ENCODE results near the gene YDJC. TPM values are rescaled to one million over a fixed set of nuclear protein-coding genes. Genes with fewer than 3 reads are reported as not detected.
"Not testable (repeated sequence)": the region's sequence is repeated elsewhere in the genome, so short reads cannot be mapped to it uniquely, and the experiment has no call there.

YDJC gene, protein sequence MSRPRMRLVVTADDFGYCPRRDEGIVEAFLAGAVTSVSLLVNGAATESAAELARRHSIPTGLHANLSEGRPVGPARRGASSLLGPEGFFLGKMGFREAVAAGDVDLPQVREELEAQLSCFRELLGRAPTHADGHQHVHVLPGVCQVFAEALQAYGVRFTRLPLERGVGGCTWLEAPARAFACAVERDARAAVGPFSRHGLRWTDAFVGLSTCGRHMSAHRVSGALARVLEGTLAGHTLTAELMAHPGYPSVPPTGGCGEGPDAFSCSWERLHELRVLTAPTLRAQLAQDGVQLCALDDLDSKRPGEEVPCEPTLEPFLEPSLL
- 10 to 100 TPM; 28.5 to 31.4 TPM for polyA plus RNA-seq

DNA sequence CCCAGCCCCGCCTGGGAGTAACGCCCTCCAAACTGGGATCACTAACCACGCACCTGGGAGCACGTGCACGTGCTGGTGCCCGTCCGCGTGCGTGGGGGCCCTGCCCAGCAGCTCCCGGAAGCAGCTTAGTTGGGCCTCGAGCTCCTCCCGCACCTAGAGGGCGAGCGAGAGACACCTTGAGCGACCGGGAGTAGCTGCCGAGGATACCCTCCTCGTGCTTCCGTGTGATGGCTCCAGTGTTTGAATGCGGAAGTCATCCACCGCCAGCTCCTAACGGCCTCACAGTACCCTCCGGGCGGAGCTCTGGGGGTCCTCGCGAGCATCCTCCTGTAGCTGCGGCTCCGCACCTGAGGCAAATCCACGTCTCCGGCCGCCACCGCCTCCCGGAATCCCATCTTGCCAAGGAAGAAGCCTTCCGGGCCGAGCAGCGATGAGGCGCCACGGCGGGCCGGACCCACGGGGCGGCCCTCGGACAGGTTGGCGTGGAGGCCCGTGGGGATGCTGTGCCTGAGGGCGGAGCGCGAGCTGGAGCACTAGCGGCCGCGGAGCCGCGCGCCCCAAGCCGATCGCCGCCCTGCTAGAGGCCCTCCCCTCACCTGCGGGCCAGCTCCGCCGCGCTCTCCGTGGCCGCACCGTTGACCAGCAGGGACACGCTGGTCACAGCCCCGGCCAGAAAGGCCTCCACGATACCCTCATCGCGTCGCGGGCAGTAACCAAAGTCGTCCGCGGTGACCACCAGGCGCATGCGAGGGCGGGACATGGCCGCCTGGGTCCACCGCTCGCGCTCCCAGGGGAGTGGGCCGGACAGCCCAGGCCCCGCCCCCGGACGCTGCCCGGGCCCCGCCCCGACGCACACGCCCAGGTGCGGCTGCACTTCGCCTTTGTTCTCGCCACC lies at the start of gene YDJC:
Gene YDJC, minus strand, starts transcription at position 768 of the 895 bp plus-strand sequence. Its CDS starts 8 bp downstream, at position 760.
- peak within 1 kb of the TSS; percentile 77 to 98 for H3K4me3 ChIP-seq (ENCODE audit: low read depth in 1 of 2, low read length in 2 of 2)
- H3K9me3 ChIP-seq (ENCODE audit: control insufficient read depth in 2 of 2, insufficient read depth in 1 of 2, low read depth in 1 of 2, low read length in 1 of 2): no peaks in the 10 kb centered on the region
- 1% methylated on average over 77 to 93 of the region's 93 CpGs for WGBS, 2 donors
- H3K27ac ChIP-seq (ENCODE audit: low read depth in 2 of 2, low read length in 1 of 2): peak within 1 kb of the TSS; percentile 69 to 72
- H3K27me3 ChIP-seq (ENCODE audit: control insufficient read depth in 1 of 2, insufficient read depth in 2 of 2, low read length in 2 of 2): no peaks in the 10 kb centered on the region
- H3K36me3 ChIP-seq (ENCODE audit: control insufficient read depth in 2 of 2, insufficient read depth in 2 of 2, low read length in 1 of 2): peaks cover 0 to 3% of the 10 kb centered on the region in 2 donors
- peaks cover 4 to 19% of the 10 kb centered on the region in 2 donors for H3K4me1 ChIP-seq (ENCODE audit: control insufficient read depth in 2 of 2, insufficient read depth in 2 of 2, low read length in 1 of 2)

DNA sequence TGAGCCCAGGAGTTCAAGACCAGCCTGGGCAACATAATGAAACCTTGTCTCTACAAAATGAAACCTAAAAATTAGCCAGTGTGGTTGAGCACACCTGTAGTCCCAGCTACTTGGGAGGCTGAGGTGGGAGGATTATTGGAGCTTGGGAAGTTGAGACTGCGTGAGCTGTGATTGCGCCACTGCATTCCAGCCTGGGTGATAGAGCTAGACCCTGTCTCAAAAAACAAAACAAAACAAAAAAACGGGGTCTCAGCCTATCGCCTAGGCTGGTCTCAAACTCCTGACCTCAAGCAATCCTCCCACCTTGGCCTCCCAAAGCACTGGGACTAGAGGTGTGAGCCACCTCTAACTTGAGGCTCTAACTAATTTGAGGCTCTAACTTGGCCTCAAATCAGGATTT lies 49.6 kb upstream of the YDJC start:
- no peaks in the 10 kb centered on the region for H3K9me3 ChIP-seq (ENCODE audit: control insufficient read depth in 2 of 2, insufficient read depth in 1 of 2, low read depth in 1 of 2, low read length in 1 of 2)
- H3K4me3 ChIP-seq (ENCODE audit: low read depth in 1 of 2, low read length in 2 of 2): no peak overlapping the region
- H3K27ac ChIP-seq (ENCODE audit: low read depth in 2 of 2, low read length in 1 of 2): no peak overlapping the region
- 82 to 97% methylated on average over 4 of the region's 4 CpGs for WGBS, 2 donors
- H3K4me1 ChIP-seq (ENCODE audit: control insufficient read depth in 2 of 2, insufficient read depth in 2 of 2, low read length in 1 of 2): no peaks in the 10 kb centered on the region
- no peaks in the 10 kb centered on the region for H3K27me3 ChIP-seq (ENCODE audit: control insufficient read depth in 1 of 2, insufficient read depth in 2 of 2, low read length in 2 of 2)
- H3K36me3 ChIP-seq (ENCODE audit: control insufficient read depth in 2 of 2, insufficient read depth in 2 of 2, low read length in 1 of 2): peaks cover 18 to 44% of the 10 kb centered on the region in 2 donors

DNA sequence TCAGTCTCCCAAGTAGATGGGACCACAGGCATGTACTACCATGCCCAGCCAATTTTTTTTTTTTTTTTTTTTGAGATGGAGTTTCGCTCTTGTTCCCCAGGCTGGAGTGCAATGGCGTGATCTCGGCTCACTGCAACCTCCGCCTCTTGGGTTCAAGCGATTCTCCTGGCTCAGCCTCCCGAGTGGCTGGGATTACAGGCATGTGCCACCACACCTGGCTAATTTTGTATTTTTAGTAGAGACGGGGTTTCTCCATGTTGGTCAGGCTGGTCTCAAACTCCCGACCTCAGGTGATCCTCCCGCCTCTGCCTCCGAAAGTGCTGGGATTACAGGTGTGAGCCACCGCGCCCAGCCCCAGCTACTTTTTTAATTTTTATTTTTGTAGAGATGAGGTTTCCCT lies 49.0 kb upstream of the YDJC start:
- H3K36me3 ChIP-seq (ENCODE audit: control insufficient read depth in 2 of 2, insufficient read depth in 2 of 2, low read length in 1 of 2): peaks cover 18 to 48% of the 10 kb centered on the region in 2 donors

DNA sequence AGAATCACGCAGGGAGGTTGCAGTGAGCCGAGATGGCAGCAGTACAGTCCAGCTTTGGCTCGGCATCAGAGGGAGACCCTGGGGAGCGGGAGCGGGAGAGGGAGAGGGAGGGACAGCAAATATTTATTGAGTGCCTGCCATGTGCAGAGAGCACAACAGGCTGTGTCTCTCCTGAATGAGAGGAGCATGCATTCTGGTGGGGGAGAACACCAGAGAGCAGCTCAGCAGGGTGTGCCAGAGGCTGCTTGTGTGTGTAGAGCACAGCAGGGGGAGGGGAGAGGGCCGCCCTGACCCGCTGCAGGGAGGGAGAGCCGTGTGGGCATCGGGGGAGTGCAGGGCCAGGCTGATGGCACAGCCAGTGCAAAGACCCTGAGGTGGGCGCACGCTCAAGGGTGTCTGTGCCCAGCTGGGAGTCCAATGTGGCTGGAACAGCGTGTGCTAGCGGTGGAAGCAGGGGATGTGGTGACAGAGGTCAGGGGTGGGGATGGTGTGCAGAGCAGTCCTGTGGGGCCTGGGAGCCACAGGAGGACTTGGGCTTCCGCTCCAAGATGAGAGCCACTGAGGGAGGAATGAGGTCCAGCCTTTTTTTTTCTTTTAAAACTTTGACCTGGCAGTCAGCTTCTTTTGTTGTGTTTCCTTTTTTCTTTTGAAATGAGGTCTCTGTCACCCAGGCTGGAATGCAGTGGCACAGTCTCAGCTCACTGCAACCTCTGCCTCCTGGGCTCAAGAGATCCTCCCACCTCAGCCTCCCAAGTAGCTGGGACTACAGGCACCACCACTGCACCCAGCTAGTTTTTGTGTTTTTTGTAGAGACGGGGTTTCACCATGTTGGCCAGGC lies 48.0 kb upstream of the YDJC start:
- Histone ChIP-seq H3K9me3 (ENCODE audit: control insufficient read depth in 2 of 2, insufficient read depth in 1 of 2, low read depth in 1 of 2, low read length in 1 of 2) (no peaks in the 10 kb centered on the region), H3K4me3 (ENCODE audit: low read depth in 1 of 2, low read length in 2 of 2) (no peak overlapping the region), H3K27me3 (ENCODE audit: control insufficient read depth in 1 of 2, insufficient read depth in 2 of 2, low read length in 2 of 2) (no peaks in the 10 kb centered on the region), H3K36me3 (ENCODE audit: control insufficient read depth in 2 of 2, insufficient read depth in 2 of 2, low read length in 1 of 2) (peaks cover 20 to 47% of the 10 kb centered on the region in 2 donors), H3K4me1 (ENCODE audit: control insufficient read depth in 2 of 2, insufficient read depth in 2 of 2, low read length in 1 of 2) (peaks cover 0 to 8% of the 10 kb centered on the region in 2 donors), H3K27ac (ENCODE audit: low read depth in 2 of 2, low read length in 1 of 2) (no peak overlapping the region)
- WGBS, 2 donors: 91 to 92% methylated on average over 15 of the region's 15 CpGs

More for the DNA sequence above, 49.0 kb upstream of the YDJC start:
- not testable (repeated sequence) for H3K27me3 ChIP-seq (ENCODE audit: control insufficient read depth in 1 of 2, insufficient read depth in 2 of 2, low read length in 2 of 2); H3K9me3 ChIP-seq (ENCODE audit: control insufficient read depth in 2 of 2, insufficient read depth in 1 of 2, low read depth in 1 of 2, low read length in 1 of 2); H3K27ac ChIP-seq (ENCODE audit: low read depth in 2 of 2, low read length in 1 of 2); H3K4me3 ChIP-seq (ENCODE audit: low read depth in 1 of 2, low read length in 2 of 2); H3K4me1 ChIP-seq (ENCODE audit: control insufficient read depth in 2 of 2, insufficient read depth in 2 of 2, low read length in 1 of 2)
- WGBS, 2 donors: 97% methylated on average over 11 to 12 of the region's 12 CpGs

DNA sequence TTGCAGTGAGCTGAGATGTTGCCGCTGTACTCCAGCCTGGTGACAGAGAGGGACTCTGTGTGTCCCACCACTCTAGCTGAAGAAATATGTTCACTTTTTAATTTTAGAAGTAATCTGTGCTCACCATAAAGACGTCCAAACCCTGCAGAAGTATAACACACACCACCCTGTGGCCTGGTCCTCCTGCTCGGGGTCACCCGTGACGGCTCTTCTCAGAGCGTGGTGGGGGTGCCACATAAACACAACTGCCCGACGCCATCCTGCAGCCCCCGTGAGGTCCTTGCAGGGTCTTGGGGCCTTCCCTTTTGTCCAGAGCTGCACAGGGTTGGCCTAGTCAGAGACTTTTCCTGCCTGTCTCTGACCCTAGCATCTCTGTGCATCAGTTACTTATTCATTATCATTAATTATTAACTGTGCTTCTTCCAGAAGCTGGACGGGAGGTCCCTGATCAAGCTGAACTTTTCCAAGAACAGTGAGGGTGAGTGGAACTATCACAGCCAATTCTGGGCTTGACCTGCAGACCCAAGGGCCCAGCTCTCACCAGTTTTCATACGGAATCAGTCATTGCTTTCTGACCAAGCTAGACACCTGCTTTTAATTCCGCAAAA lies 44.9 kb upstream of the YDJC start:
- Histone ChIP-seq H3K4me3 (ENCODE audit: low read depth in 1 of 2, low read length in 2 of 2) (no peak overlapping the region), H3K36me3 (ENCODE audit: control insufficient read depth in 2 of 2, insufficient read depth in 2 of 2, low read length in 1 of 2) (peaks cover 21 to 40% of the 10 kb centered on the region in 2 donors), H3K4me1 (ENCODE audit: control insufficient read depth in 2 of 2, insufficient read depth in 2 of 2, low read length in 1 of 2) (peaks cover 0 to 8% of the 10 kb centered on the region in 2 donors), H3K27ac (ENCODE audit: low read depth in 2 of 2, low read length in 1 of 2) (no peak overlapping the region), H3K27me3 (ENCODE audit: control insufficient read depth in 1 of 2, insufficient read depth in 2 of 2, low read length in 2 of 2) (no peaks in the 10 kb centered on the region), H3K9me3 (ENCODE audit: control insufficient read depth in 2 of 2, insufficient read depth in 1 of 2, low read depth in 1 of 2, low read length in 1 of 2) (no peaks in the 10 kb centered on the region)
- 94 to 95% methylated on average over 12 of the region's 12 CpGs for WGBS, 2 donors

DNA sequence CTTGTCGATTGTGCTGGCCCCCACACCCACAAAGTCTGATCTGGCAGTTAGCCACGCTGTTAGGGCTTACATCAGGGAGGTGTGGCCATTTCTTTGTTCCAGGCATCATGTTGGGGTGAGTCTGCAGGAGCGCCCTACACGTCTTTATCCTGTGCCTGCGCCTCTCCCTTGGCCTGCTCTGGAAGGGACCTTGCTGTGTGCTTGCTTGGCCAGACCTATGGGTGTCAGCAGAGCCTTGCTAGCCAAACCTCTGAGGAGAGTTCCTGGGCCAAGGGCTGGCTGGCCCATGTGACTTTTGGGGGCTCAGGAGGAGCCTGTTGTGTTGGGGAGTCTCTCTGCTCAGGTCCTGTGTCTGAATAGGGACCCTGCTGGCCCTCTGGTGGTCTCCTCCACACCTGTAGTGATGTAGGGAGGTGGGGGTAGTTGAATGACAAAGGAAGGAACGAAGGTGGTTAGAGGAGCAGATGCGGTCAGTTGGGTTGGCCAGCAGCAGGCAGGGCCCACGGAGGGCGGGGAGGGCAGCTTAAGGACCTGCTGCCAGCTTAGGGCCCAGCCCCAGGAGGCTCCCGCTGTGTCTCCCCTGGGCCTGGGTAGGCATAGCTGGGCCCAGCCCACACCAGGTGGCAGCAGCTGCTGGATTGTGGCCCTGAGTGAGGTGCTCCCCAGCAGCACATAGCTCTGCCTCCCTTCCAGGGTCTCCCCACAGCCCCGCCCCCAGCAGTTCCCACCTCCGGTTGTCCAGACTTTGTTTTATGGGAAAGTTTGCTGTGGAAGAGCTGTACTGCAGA lies 43.9 kb upstream of the YDJC start:
- Histone ChIP-seq H3K9me3 (ENCODE audit: control insufficient read depth in 2 of 2, insufficient read depth in 1 of 2, low read depth in 1 of 2, low read length in 1 of 2) (no peaks in the 10 kb centered on the region), H3K4me3 (ENCODE audit: low read depth in 1 of 2, low read length in 2 of 2) (no peak overlapping the region), H3K27me3 (ENCODE audit: control insufficient read depth in 1 of 2, insufficient read depth in 2 of 2, low read length in 2 of 2) (no peaks in the 10 kb centered on the region), H3K4me1 (ENCODE audit: control insufficient read depth in 2 of 2, insufficient read depth in 2 of 2, low read length in 1 of 2) (peaks cover 0 to 8% of the 10 kb centered on the region in 2 donors), H3K27ac (ENCODE audit: low read depth in 2 of 2, low read length in 1 of 2) (peak overlapping the region; percentile 66 to 87), H3K36me3 (ENCODE audit: control insufficient read depth in 2 of 2, insufficient read depth in 2 of 2, low read length in 1 of 2) (peaks cover 21 to 40% of the 10 kb centered on the region in 2 donors)
- 85 to 86% methylated on average over 12 of the region's 12 CpGs for WGBS, 2 donors

DNA sequence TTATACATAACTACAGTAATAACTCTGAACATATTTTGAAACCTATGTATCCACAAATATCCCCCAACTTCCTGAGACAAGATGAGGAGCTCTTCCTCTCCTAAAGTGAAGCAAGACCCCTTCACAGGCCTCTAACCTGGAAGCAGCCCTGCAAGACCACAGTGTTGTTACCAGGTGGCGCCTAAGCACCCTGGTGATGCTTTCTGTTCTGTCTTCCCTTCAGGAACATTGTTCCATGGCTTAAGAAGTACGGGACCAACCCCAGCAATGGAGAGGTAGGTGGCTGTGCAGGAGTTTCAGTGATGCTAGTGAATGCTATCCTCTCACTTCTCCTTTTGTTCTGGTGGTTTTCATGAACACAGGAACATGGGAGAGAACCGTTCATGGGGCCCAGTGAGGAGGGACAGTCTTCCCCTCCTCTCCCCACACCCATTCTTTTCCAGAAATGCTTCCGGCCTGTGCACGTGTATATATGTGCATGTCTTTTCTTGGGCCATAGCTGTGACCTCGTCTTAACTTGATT lies 42.3 kb upstream of the YDJC start:
- Histone ChIP-seq H3K4me1 (ENCODE audit: control insufficient read depth in 2 of 2, insufficient read depth in 2 of 2, low read length in 1 of 2) (peaks cover 0 to 8% of the 10 kb centered on the region in 2 donors), H3K27me3 (ENCODE audit: control insufficient read depth in 1 of 2, insufficient read depth in 2 of 2, low read length in 2 of 2) (no peaks in the 10 kb centered on the region), H3K9me3 (ENCODE audit: control insufficient read depth in 2 of 2, insufficient read depth in 1 of 2, low read depth in 1 of 2, low read length in 1 of 2) (no peaks in the 10 kb centered on the region), H3K36me3 (ENCODE audit: control insufficient read depth in 2 of 2, insufficient read depth in 2 of 2, low read length in 1 of 2) (peaks cover 21 to 36% of the 10 kb centered on the region in 2 donors), H3K4me3 (ENCODE audit: low read depth in 1 of 2, low read length in 2 of 2) (no peak overlapping the region), H3K27ac (ENCODE audit: low read depth in 2 of 2, low read length in 1 of 2) (peak overlapping the region in 1 of 2 donors; percentile 53)
- 82 to 84% methylated on average over 6 of the region's 6 CpGs for WGBS, 2 donors

DNA sequence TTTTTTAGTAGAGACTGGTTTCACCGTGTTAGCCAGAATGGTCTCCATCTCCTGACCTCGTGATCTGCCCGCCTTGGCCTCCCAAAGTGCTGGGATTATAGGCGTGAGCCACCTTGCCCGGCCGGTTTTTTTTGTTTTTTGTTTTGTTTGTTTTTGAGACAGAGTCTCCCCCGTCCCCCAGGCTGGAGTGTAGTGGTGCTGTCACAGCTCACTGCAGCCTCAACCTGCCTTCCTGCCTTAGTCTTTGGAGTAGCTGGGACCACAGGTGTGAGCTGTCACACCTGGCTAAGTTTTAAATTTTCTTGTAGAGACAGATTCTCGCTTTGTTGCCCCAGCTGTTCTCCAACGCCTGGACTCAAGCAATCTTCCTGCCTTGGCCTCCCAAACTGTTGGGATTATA lies 39.2 kb upstream of the YDJC start:
- Histone ChIP-seq H3K4me1 (ENCODE audit: control insufficient read depth in 2 of 2, insufficient read depth in 2 of 2, low read length in 1 of 2) (peaks cover 0 to 8% of the 10 kb centered on the region in 2 donors), H3K9me3 (ENCODE audit: control insufficient read depth in 2 of 2, insufficient read depth in 1 of 2, low read depth in 1 of 2, low read length in 1 of 2) (no peaks in the 10 kb centered on the region), H3K27ac (ENCODE audit: low read depth in 2 of 2, low read length in 1 of 2) (peak overlapping the region; percentile 24 to 86), H3K36me3 (ENCODE audit: control insufficient read depth in 2 of 2, insufficient read depth in 2 of 2, low read length in 1 of 2) (peaks cover 10 to 23% of the 10 kb centered on the region in 2 donors), H3K27me3 (ENCODE audit: control insufficient read depth in 1 of 2, insufficient read depth in 2 of 2, low read length in 2 of 2) (no peaks in the 10 kb centered on the region), H3K4me3 (ENCODE audit: low read depth in 1 of 2, low read length in 2 of 2) (no peak overlapping the region)
- WGBS, 2 donors: 52 to 57% methylated on average over 8 to 9 of the region's 9 CpGs

All from esophagus (tissue), 2 donors.